T-helper 2 cell treated with Interferon-gamma antibody and Interleukin-4, amounts not matched to agents 5 μg/mL and 100 μg/mL, for 36 hours (primary cell): ENCODE results near the gene FOXE3.
A peak's percentile ranks its signal among the peaks of the same experiment; 100 is the strongest.

Experiments used
- DNase-seq: peaks from one replicate; pipeline ENCODE4 v3.0.0; 2021; ENCODE audit warnings: low spot score
- H3K27ac Mint-ChIP-seq: one replicate; pipeline ENCODE4 v1.8.0; 2021; ENCODE audit warnings: mild to moderate bottlenecking, mixed read lengths
- H3K27me3 Mint-ChIP-seq: one replicate; pipeline ENCODE4 v1.8.0; 2021; ENCODE audit warnings: low read depth, mixed read lengths
- H3K36me3 Mint-ChIP-seq: one replicate; pipeline ENCODE4 v1.8.0; 2021; ENCODE audit warnings: low read depth, mixed read lengths
- H3K4me1 Mint-ChIP-seq: one replicate; pipeline ENCODE4 v1.8.0; 2021; ENCODE audit warnings: low read depth, mixed read lengths
- H3K4me3 Mint-ChIP-seq: one replicate; pipeline ENCODE4 v1.8.0; 2022; ENCODE audit warnings: mild to moderate bottlenecking, moderate library complexity, mixed read lengths
- H3K9me3 Mint-ChIP-seq: one replicate; pipeline ENCODE4 v1.8.0; 2021; ENCODE audit warnings: mixed read lengths

The FOXE3 gene

DNA sequence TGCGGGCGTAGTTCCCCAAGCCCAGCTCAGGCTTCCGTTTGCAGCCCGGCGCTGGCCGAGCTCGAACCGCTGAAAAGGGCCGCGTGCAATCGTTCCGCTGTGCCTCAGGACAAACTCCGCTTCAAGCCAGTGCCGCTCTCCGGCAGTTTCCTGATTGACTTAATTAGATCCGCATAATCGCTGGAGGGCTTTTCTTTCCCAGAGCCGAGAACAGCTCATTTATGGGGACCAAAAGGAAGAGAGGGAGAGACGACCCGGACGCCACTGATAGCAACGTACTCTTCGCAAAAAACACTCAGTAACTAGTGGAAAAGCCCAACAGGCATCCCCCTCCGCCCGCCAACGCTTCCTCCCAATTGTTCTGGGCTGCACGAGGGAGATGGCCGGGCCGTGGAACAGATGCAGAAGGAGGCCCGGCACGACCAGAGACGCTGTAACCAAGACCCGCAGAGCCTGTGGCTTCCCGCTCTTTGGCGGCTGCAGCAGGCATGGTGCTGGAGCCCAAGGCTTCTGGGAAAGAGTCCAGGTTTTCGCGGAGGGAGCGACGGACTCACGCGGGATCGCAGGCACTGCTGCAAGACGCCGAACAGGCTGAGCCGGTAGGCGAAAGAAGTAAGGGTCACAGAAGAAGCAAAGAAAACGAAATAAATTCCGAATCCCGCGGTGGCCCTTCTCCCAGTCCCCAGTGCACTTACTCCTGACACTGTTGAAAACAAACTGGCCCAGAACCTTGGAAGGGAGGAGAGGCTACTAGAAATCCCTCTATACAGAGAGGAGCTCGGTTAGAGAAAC lies 18.2 kb downstream of the FOXE3 start:
- H3K4me1 Mint-ChIP-seq: peaks cover 35% of the 10 kb centered on the region
- H3K27me3 Mint-ChIP-seq: peaks cover 43% of the 10 kb centered on the region
- H3K27ac Mint-ChIP-seq: no peak overlapping the region
- H3K9me3 Mint-ChIP-seq: no peaks in the 10 kb centered on the region
- peaks cover 31% of the 10 kb centered on the region for H3K36me3 Mint-ChIP-seq
- peak overlapping the region; percentile 52 for H3K4me3 Mint-ChIP-seq
- DNase-seq: no peak

DNA sequence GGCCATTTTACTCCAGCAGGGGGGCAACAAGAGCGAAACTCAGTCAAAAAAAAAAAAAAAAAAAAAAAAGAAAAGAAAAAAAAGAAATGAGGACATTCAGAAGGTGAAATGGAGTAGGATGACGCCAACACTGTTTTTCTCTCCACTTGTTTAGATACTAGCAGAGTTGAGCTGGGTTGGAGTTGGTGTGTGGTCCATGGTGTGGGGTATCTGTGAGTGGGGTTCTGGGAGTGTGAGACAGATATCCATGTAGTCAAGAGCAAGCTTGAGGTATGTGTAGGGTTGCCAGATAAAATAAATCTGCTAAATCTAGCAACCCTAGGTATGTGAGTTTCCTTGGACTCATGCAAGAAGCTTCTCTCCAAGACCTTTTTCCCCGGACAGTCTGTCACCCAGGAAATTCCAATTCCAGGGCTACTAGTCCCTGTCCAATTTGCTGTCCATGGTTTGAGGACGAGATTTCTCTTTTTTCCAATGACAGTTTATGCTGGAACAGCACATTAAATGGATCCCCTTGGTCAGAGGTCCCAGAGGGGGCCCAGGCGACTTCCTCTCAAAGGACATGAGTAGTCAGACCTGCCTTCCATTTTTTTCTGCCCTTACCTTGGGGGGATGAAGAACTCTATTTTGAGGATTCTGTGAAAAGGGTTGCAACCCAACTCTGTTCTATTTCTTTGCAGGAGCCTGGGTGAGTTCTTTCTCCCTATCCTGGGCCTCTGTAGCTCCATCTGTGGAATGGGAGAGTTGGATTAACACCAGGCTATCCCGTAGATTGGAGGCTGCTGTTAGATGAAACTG lies 19.6 kb downstream of the FOXE3 start:
- Mint-ChIP-seq H3K27me3 (peaks cover 40% of the 10 kb centered on the region), H3K36me3 (peaks cover 31% of the 10 kb centered on the region), H3K27ac (no peak overlapping the region), H3K4me1 (peaks cover 35% of the 10 kb centered on the region), H3K9me3 (no peaks in the 10 kb centered on the region), H3K4me3 (peak overlapping the region; percentile 96)
- DNase-seq: no peak

DNA sequence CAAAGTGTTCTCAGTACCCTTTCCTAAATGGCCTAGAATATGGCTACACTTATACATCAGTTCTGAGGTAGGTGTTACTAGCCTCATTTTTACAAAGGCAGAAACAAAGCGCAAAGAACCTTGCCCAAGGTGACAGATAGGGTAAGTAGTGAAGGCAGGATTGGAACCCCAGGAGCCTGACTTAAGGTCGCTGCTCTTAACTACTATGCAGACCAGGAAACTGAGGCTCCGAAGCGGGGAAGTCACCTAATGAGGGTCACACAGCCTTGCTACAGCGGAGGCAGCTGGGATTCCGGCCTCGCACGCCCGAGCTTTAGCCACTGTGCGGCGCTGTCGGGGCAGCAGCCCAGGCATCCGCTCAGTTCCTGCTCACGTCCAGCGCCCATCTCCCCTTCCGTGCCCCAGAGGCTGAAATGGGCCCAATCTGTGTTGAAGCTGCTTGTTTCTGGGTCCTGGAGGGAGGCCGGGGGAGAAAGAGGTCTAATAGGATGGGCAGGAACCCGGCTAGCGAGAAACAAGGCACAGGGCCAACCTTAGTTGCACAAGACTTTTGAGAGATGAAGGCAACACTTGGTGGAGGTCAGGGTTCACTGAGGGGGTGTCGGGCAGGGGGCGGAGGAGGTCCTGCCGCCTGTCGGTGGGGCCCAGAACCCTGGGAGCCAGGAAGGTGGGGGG lies 20.4 kb downstream of the FOXE3 start:
- Mint-ChIP-seq H3K4me1 (peaks cover 31% of the 10 kb centered on the region), H3K27me3 (peaks cover 40% of the 10 kb centered on the region), H3K9me3 (no peaks in the 10 kb centered on the region), H3K36me3 (peaks cover 31% of the 10 kb centered on the region), H3K27ac (peak overlapping the region; percentile 91), H3K4me3 (peak overlapping the region; percentile 96)
- peak; percentile 82 for DNase-seq

DNA sequence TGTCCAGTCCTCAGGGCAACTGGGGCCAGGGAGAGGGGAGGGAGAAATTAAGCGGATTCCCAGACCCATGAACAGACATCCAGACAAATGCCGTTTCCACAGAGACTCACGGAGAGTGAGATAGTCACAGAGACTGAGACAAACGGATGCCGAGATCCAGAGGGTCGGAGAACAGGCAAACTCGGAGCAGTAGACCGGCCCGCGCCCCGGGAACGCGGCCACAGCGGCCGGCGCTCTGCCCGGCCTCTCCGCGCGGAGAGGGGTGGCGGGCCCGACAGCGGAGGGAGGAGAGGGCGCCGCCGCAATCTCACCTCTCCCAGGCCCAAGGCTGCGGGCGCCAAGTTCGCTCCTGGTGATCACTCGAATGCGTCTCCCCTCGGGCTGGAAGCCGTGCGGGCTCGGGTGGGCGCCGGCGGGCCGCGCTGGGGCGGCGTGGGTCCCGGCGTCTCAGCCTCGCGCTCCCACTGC lies 20.9 kb downstream of the FOXE3 start:
- H3K27me3 Mint-ChIP-seq: peaks cover 38% of the 10 kb centered on the region
- peaks cover 30% of the 10 kb centered on the region for H3K36me3 Mint-ChIP-seq
- H3K9me3 Mint-ChIP-seq: no peaks in the 10 kb centered on the region
- peak overlapping the region; percentile 91 for H3K27ac Mint-ChIP-seq
- H3K4me3 Mint-ChIP-seq: peak overlapping the region; percentile 96
- DNase-seq: no peak
- H3K4me1 Mint-ChIP-seq: peaks cover 29% of the 10 kb centered on the region

DNA sequence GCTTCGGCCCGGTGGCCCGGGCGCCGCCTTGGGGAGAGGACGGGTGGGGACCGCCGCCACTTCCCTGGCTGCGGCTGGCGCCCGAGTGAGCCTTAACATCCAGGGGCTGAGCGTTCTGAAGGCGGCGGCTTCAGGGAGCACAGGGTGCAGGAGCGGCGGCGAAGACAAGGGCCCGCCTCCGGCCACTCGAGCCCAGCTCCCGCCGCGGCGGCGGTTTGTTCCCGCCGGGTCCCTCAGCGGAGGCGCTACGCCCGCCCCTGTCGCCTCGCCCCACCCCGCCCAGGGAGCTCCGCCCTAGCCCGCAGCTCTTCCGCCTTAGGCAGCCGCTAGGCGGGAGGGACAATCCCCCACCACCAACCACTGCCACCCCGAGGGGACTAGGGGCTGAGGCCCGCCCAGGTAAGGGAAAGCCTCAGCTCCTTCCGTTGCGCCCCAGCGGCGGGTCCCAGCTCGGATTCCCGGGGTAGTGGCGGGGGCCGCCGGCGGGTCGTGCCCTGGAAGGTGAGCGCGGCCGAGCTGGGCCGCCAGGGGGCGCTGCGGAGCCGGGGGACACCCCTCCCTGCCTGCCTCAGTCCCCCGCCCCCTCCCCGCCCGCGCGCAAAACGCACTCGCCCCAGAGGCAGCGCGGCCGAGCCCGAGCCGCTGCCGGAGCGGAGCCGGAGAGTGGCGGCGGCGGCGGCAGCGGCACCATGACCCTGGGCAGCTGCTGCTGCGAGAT lies 21.5 kb downstream of the FOXE3 start, which contains the start of gene FOXD2:
Gene FOXD2, plus strand, starts transcription at position 598 of the 718 bp plus-strand sequence. Its CDS starts 92 bp downstream, at position 690.
- peak within 1 kb of the TSS; percentile 91 for H3K27ac Mint-ChIP-seq
- no peaks in the 10 kb centered on the region for H3K9me3 Mint-ChIP-seq
- peaks cover 27% of the 10 kb centered on the region for H3K36me3 Mint-ChIP-seq
- peaks cover 38% of the 10 kb centered on the region for H3K27me3 Mint-ChIP-seq
- peaks cover 24% of the 10 kb centered on the region for H3K4me1 Mint-ChIP-seq
- DNase-seq: peak; percentile 90
- H3K4me3 Mint-ChIP-seq: peak within 1 kb of the TSS; percentile 96

DNA sequence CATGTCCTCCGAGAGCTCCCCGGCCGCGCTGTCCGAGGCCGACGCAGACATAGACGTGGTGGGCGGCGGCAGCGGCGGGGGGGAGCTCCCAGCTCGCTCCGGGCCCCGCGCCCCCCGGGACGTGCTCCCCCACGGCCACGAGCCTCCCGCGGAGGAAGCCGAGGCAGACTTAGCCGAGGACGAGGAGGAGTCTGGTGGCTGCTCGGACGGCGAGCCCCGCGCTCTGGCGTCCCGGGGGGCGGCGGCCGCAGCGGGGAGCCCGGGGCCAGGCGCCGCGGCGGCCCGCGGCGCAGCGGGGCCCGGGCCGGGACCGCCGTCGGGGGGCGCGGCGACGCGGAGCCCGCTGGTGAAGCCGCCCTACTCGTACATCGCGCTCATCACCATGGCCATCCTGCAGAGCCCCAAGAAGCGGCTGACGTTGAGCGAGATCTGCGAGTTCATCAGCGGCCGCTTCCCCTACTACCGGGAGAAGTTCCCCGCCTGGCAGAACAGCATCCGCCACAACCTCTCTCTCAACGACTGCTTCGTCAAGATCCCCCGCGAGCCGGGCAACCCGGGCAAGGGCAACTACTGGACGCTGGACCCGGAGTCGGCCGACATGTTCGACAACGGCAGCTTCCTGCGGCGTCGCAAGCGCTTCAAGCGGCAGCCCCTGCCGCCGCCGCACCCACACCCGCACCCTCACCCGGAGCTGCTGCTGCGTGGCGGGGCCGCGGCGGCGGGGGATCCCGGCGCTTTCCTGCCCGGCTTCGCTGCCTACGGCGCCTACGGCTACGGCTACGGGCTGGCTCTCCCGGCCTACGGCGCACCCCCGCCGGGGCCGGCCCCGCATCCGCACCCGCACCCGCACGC lies 22.3 kb downstream of the FOXE3 start:
- no peak for DNase-seq
- no peak overlapping the region for H3K27ac Mint-ChIP-seq
- H3K4me3 Mint-ChIP-seq: peak overlapping the region; percentile 72
- peaks cover 18% of the 10 kb centered on the region for H3K4me1 Mint-ChIP-seq
- H3K27me3 Mint-ChIP-seq: peaks cover 30% of the 10 kb centered on the region
- H3K9me3 Mint-ChIP-seq: no peaks in the 10 kb centered on the region
- peaks cover 20% of the 10 kb centered on the region for H3K36me3 Mint-ChIP-seq

DNA sequence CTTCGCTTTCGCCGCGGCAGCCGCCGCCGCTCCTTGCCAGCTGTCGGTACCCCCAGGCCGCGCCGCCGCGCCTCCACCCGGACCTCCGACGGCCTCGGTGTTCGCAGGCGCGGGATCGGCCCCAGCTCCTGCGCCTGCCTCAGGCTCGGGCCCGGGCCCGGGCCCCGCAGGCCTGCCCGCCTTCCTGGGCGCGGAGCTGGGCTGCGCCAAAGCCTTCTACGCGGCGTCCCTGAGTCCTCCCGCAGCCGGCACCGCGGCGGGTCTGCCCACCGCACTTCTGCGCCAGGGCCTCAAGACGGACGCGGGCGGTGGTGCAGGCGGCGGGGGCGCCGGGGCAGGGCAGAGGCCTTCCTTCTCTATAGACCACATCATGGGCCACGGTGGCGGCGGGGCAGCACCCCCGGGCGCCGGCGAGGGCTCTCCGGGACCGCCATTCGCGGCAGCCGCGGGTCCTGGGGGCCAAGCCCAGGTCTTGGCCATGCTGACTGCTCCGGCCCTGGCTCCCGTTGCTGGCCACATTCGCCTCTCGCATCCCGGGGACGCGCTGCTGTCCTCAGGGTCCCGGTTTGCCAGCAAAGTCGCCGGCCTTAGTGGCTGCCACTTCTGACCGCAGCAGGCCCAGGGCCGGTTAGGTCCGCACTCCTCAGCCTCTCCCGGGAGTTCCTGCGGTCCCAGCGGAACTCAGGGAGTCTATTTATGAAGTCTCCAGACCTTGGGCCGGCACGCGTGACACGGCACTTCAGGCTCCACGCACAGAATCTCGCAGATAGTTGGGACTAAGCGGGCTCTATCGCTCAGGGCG lies 23.1 kb downstream of the FOXE3 start:
- Mint-ChIP-seq H3K36me3 (peaks cover 13% of the 10 kb centered on the region), H3K27ac (no peak overlapping the region), H3K4me3 (peak overlapping the region; percentile 55), H3K4me1 (peaks cover 19% of the 10 kb centered on the region), H3K9me3 (no peaks in the 10 kb centered on the region), H3K27me3 (peaks cover 22% of the 10 kb centered on the region)
- DNase-seq: no peak

DNA sequence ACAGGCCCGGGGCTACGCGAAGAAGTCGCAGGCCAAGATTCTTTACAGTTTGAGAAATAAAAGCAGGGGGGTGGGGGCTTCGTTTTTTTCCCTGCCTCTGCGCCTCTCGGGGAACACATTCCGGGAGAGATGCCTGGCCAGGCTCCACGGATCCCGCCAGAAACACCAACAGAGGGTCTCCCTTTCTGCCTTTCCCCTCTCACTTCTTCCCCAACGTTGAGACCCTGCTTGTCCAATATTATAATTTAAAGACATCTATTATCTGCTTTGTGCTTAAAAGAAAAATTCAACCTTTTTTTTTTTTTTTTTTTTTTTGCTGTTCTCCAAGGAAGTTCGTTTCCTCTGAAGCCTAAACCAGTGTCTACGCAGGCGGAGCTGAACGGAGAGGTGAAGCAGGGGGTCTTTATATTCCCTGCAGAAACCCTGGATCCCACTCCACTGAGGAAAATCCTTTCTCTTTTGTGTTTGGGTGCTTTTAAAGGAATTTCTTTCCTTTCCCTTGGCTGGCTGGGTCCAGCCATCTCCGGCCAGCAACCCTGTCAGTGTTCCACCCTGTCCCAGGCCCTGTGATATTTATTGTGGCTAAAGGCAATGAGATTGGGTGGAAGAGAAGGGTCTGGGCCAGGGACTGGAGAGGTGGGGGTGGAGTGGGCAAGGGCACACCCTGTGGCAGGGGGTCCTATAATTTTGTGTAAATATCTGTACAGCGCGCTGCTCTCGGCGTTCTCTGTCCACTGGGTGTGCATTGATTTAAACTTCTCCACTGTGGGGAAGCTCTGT lies 23.9 kb downstream of the FOXE3 start:
- Mint-ChIP-seq H3K9me3 (no peaks in the 10 kb centered on the region), H3K4me1 (peaks cover 15% of the 10 kb centered on the region), H3K4me3 (peak overlapping the region; percentile 55), H3K27ac (no peak overlapping the region), H3K36me3 (peaks cover 6% of the 10 kb centered on the region), H3K27me3 (peaks cover 15% of the 10 kb centered on the region)
- DNase-seq: no peak

DNA sequence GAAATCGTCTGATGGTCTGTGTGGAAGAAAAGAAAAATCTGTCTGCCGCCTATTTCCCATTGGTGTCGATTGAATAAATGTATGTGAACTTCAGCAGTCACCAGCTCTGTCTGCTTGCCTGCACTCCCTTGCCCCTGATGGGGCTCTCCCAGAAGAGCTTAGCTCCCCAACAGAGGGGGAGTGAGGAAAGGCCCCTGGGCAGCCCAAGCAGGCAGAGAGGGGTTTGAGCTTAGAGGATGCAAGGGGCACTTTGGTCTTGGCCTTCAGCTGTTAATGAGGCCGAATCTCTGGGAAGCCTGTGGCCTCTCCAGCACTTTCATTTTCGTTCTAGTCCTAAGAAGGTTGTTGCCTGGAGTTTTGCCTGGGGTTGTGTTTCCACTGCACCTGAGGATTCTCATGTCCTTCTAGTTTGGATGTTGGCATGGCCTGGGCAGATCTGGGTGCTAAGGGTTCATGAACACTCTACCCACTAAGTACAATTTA lies 24.6 kb downstream of the FOXE3 start:
- H3K36me3 Mint-ChIP-seq: peaks cover 3% of the 10 kb centered on the region
- no peak for DNase-seq
- peaks cover 9% of the 10 kb centered on the region for H3K27me3 Mint-ChIP-seq
- H3K4me3 Mint-ChIP-seq: no peak overlapping the region
- H3K27ac Mint-ChIP-seq: no peak overlapping the region
- H3K4me1 Mint-ChIP-seq: peaks cover 16% of the 10 kb centered on the region
- H3K9me3 Mint-ChIP-seq: no peaks in the 10 kb centered on the region

DNA sequence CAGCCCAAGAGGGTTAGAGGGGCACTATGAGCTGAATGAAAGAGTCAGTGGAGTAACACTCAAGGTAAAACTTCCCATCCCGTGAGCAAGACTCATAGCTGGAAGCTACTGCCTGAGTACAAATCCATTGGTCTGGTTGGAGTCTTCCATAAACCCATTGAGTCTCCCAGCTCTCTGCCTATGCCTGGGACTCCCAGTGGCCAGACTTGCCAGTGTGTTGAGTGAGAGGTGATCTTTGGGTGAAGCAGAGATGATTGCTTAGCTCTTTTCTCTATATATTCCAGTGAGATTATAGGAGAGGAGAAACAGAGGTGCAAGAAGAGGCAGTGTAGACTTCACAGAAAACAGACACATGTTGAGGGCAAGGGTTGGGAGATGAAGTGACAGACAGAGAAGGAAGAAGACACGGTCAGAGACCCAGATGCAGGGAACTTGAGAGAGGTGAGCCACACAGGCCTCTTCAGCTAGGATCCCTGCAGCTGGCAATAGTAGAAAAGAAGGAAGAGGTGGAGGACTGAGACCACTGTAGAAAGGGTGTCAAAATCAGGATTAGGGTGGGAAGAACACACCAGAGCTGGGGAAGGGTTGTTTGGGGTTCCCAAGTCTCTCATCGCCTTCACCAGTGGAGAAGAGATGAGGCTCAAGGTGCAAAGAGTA lies 25.5 kb downstream of the FOXE3 start:
- Mint-ChIP-seq H3K36me3 (no peaks in the 10 kb centered on the region), H3K9me3 (no peaks in the 10 kb centered on the region), H3K4me1 (peaks cover 10% of the 10 kb centered on the region), H3K27ac (no peak overlapping the region), H3K27me3 (peaks cover 3% of the 10 kb centered on the region), H3K4me3 (no peak overlapping the region)
- no peak for DNase-seq

DNA sequence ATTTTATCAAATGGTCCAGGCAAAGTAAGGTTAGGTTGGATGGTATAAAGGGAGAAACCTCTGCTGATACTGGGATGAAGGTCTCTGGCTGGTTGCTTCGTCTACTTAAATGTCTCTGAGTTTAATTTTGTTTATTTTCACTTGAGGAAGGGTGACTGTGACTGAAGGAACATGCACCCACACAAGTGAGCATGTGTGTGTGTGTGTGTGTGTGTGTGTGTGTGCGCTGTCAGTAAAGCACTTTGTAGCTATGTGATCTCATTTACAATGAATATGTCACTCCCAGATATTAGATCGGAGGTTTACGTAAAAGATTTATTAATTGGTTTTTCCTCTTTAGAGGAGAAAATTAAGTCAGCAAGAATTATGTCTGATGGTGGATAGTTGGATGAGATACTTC lies 26.1 kb downstream of the FOXE3 start:
- no peaks in the 10 kb centered on the region for H3K36me3 Mint-ChIP-seq
- no peaks in the 10 kb centered on the region for H3K9me3 Mint-ChIP-seq
- no peak overlapping the region for H3K4me3 Mint-ChIP-seq
- peaks cover 9% of the 10 kb centered on the region for H3K4me1 Mint-ChIP-seq
- H3K27ac Mint-ChIP-seq: no peak overlapping the region
- no peak for DNase-seq
- H3K27me3 Mint-ChIP-seq: peaks cover 2% of the 10 kb centered on the region
